Sigmoid colon (tissue), 7 donors: ENCODE results near the gene IFNAR1. TPM values are rescaled to one million over a fixed set of nuclear protein-coding genes. Genes with fewer than 3 reads are reported as not detected.

Experiments
- DNase-seq: peaks from one replicate; pipeline ENCODE4 v3.0.0-alpha.2; 2019
- H3K27ac ChIP-seq, 4 donors: fragments of 200-600 bp; sonication (generic); one replicate each; pipeline ENCODE4 v1.5.1; 2016 to 2019; ENCODE audit warnings: mild to moderate bottlenecking in 1 of 4
- H3K27me3 ChIP-seq, 3 donors: fragments of 200-600 bp; sonication (generic); one replicate each; pipeline ENCODE4 v1.5.1; 2019; ENCODE audit warnings: mild to moderate bottlenecking in 1 of 3
- H3K36me3 ChIP-seq, 4 donors: fragments of 200-600 bp; sonication (generic); one replicate each; pipeline ENCODE4 v1.5.1; 2016 to 2019
- H3K4me1 ChIP-seq, 4 donors: fragments of 200-600 bp; sonication (generic); one replicate each; pipeline ENCODE4 v1.5.1; 2017 to 2019
- H3K4me3 ChIP-seq, 4 donors: fragments of 200-600 bp; sonication (generic); one replicate each; pipeline ENCODE4 v1.5.1; 2017 to 2019; ENCODE audit warnings: mild to moderate bottlenecking in 2 of 4, moderate library complexity in 1 of 4
- H3K9me3 ChIP-seq, 4 donors: fragments of 200-600 bp in 3 of 4; sonication (generic) in 3 of 4; one replicate each; pipeline versions ENCODE4 v1.5.1 to v1.6.1; 2013 to 2019
- EP300 ChIP-seq, 4 donors: sonication (generic); formaldehyde crosslinking; IDR thresholded peaks; one replicate each; pipeline ENCODE4 v1.6.1; 2017; ENCODE audit warnings: antibody characterized with exemption in 4 of 4
- POLR2A ChIP-seq, 2 donors: fragments of 450-650 bp; IDR thresholded peaks; one replicate each; pipeline ENCODE4 v1.6.1; 2016; ENCODE audit warnings: antibody characterized with exemption in 2 of 2, mild to moderate bottlenecking in 2 of 2, moderate library complexity in 2 of 2
- POLR2AphosphoS5 ChIP-seq, 4 donors: sonication (generic); formaldehyde crosslinking; IDR thresholded peaks; one replicate each; pipeline ENCODE4 v1.6.1; 2017; ENCODE audit warnings: antibody characterized with exemption in 4 of 4
- WGBS, 2 donors: extraction: QIAGEN DNeasy Blood & Tissue Kit; methylation state at CpG; one replicate each; pipeline ENCODE4 v1.1.7; 2013; 5-methylcytosine and 5-hydroxymethylcytosine counted together
- intact Hi-C: fragments of 100-400 bp; cut with DNase I; formaldehyde crosslinking; loops from one replicate; pipeline ENCODE4 v1.15.1; 2023
- polyA plus RNA-seq, 3 donors: library from polyadenylated mRNA; stranded (reverse); fragments of 200-250 nt; gene quantifications; one replicate each; pipeline ENCODE4 v1.2.3, GENCODE V29; 2013
- total RNA-seq, 4 donors: library from RNA; depleted of rRNA; stranded (reverse); fragments of >200 nt; gene quantifications; one replicate each; pipeline ENCODE4 v1.1.0, GENCODE V29; 2016
- TF ChIP-seq, protein P1 (sequence below), 4 experiments: fragments of 450-650 bp in 3 of 4; fragments of 200-600 bp in 1 of 4; IDR thresholded peaks; one replicate each; pipeline ENCODE4 v1.5.1; 2016 to 2019; ENCODE audit warnings: antibody characterized with exemption in 4 of 4, mild to moderate bottlenecking in 3 of 4, moderate library complexity in 2 of 4
- donor health status: healthy with polysubstance abuse.
- donor health status: Bipolar disorder and iron deficiency.
- donor health status: healthy.

The IFNAR1 gene
- total and polyA plus RNA-seq, 7 donors: 6.6 to 32.6 (median 25.5) TPM

GRCh38 chr21:33397717-33398116 is 72.9 kb downstream of the IFNAR1 start:
- WGBS, 2 donors: 97% methylated on average over 3 of the region's 3 CpGs
- H3K27ac ChIP-seq: peak overlapping the region in 1 of 4 donors; percentile 51
- no peaks in the 10 kb centered on the region for H3K36me3 ChIP-seq
- H3K4me3 ChIP-seq: no peak overlapping the region
- intact Hi-C loops: no loop called here
- peaks cover 0 to 13% (median 9%) of the 10 kb centered on the region in 4 donors for H3K4me1 ChIP-seq
- H3K27me3 ChIP-seq: no peaks in the 10 kb centered on the region
- DNase-seq: no peak
- H3K9me3 ChIP-seq: no peaks in the 10 kb centered on the region
- TF ChIP-seq, protein P1, sequence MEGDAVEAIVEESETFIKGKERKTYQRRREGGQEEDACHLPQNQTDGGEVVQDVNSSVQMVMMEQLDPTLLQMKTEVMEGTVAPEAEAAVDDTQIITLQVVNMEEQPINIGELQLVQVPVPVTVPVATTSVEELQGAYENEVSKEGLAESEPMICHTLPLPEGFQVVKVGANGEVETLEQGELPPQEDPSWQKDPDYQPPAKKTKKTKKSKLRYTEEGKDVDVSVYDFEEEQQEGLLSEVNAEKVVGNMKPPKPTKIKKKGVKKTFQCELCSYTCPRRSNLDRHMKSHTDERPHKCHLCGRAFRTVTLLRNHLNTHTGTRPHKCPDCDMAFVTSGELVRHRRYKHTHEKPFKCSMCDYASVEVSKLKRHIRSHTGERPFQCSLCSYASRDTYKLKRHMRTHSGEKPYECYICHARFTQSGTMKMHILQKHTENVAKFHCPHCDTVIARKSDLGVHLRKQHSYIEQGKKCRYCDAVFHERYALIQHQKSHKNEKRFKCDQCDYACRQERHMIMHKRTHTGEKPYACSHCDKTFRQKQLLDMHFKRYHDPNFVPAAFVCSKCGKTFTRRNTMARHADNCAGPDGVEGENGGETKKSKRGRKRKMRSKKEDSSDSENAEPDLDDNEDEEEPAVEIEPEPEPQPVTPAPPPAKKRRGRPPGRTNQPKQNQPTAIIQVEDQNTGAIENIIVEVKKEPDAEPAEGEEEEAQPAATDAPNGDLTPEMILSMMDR (IDR thresholded peaks at IDR 0.05): no peak
- no peak for TF ChIP-seq EP300 (IDR thresholded peaks at IDR 0.05)
- no peak for TF ChIP-seq POLR2A (IDR thresholded peaks at IDR 0.05)
- TF ChIP-seq POLR2AphosphoS5 (IDR thresholded peaks at IDR 0.05): no peak

DNA sequence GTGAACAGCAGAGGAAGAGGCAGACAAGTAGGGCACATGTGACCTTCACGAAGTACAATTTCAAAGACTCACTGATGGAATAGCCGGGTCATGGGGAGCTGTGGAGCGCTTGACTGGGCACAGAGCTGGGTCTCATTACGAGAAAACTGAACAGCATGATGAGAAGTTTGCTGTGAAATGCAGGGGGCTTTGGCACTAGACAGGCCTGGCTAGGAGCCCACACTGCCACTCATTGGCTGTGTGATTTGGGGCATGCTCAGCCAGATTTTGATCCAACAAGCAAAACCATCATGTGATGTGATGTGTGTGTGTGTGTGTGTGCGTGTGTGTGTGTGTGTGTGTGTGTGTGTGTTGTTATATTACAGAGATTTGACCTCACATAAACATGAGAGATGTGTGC is 73.6 kb downstream of the IFNAR1 start:
- DNase-seq: no peak
- intact Hi-C loops: no loop called here
- no peaks in the 10 kb centered on the region for H3K9me3 ChIP-seq
- H3K4me1 ChIP-seq: peaks cover 0 to 13% (median 10%) of the 10 kb centered on the region in 4 donors
- WGBS, 2 donors: 86 to 92% methylated on average over 5 of the region's 5 CpGs
- H3K36me3 ChIP-seq: no peaks in the 10 kb centered on the region
- no peak overlapping the region for H3K4me3 ChIP-seq
- TF ChIP-seq, protein P1 (IDR thresholded peaks at IDR 0.05): no peak
- TF ChIP-seq EP300 (IDR thresholded peaks at IDR 0.05) (no peak), POLR2AphosphoS5 (IDR thresholded peaks at IDR 0.05) (no peak), POLR2A (IDR thresholded peaks at IDR 0.05) (no peak)
- no peak overlapping the region for H3K27ac ChIP-seq
- H3K27me3 ChIP-seq: no peaks in the 10 kb centered on the region

DNA sequence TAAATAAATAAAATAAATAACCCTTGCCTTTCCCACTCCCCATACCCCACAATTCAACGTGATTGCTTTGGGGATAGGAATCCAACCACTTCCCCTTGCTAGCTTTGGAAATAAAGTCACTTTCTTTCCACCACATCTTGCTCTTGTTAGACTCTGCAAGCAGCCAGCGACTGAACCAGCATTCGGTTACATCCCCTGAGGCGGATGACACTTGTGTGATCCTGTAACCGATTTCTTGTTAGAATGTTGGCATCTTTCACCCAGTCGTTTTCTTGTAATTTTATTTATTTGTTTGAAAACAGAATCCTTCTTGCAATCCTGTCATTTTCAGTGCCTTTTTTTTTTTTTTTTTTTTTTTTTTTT is 76.8 kb downstream of the IFNAR1 start:
- no peak for DNase-seq
- TF ChIP-seq POLR2A (IDR thresholded peaks at IDR 0.05) (no peak), POLR2AphosphoS5 (IDR thresholded peaks at IDR 0.05) (no peak), EP300 (IDR thresholded peaks at IDR 0.05) (no peak)
- TF ChIP-seq, protein P1 (IDR thresholded peaks at IDR 0.05): no peak
- Histone ChIP-seq H3K27ac (peak overlapping the region in 3 of 4 donors; percentile 84 to 94 (median 92)), H3K27me3 (no peaks in the 10 kb centered on the region), H3K4me1 (peaks cover 0 to 30% (median 27%) of the 10 kb centered on the region in 4 donors), H3K4me3 (no peak overlapping the region), H3K36me3 (no peaks in the 10 kb centered on the region), H3K9me3 (no peaks in the 10 kb centered on the region)
- intact Hi-C loops: loop anchor here (5.0 kb wide), 2 partner anchors 36 to 629 kb away; partner anchors contain the start of gene PAXBP1
- WGBS, 2 donors: 83 to 88% methylated on average over 6 of the region's 6 CpGs

DNA sequence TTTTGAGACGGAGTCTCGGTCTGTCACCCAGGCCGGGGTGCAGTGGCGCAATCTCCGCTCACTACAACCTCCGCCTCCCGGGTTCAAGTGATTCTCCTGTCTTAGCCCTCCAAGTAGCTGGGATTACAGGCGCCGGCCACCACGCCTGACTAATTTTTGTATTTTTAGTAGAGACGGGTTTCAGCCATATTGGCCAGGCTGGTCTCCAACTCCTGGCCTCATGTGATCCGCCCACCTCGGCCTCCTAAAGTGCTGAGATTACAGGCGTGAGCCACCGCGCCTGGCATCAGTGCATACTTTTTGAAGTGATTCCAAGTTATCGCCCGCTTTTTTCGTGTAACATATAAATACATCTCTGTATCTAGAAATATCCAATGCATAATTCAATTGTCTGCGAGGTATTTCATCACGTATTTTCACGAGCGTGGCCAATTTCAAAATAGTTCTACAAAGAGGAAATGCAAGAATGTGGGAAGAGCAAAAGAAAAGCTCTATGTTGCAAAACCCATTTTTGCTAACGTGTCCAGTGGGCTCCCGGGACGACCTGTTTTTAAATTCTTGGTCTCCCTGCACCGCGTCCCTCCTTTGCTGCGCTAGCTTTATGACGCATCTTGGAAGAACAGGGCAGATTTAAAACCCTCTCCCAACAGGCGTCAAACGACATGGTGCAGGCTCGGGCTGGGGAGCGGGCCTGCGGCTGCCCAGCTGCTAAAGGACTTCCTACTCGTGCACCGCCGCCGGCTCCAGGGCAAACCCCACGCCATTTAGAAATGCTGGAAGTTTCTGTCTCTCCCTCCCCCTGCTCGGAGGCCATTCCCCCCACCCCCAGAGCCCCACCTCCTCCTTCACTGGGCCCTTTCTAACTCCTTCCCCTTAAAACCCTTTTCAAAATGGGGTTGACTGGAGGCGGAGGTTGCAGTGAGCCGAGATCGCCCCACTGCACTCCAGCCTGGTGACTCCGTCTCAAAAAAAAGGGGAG is 77.5 kb downstream of the IFNAR1 start:
- 55 to 72% methylated on average over 45 of the region's 45 CpGs for WGBS, 2 donors
- H3K36me3 ChIP-seq: no peaks in the 10 kb centered on the region
- DNase-seq: peak; percentile 89
- H3K9me3 ChIP-seq: no peaks in the 10 kb centered on the region
- TF ChIP-seq POLR2A (IDR thresholded peaks at IDR 0.05) (peak; percentile 13), EP300 (IDR thresholded peaks at IDR 0.05) (no peak), POLR2AphosphoS5 (IDR thresholded peaks at IDR 0.05) (peak; percentile 62 to 86 (median 75))
- TF ChIP-seq, protein P1 (IDR thresholded peaks at IDR 0.05): no peak
- intact Hi-C loops: loop anchor here (5.0 kb wide), 2 partner anchors 35 to 630 kb away; partner anchors contain the start of gene PAXBP1
- peak overlapping the region; percentile 84 to 94 (median 90) for H3K27ac ChIP-seq
- H3K4me3 ChIP-seq: peak overlapping the region; percentile 61 to 85 (median 78)
- no peaks in the 10 kb centered on the region for H3K27me3 ChIP-seq
- H3K4me1 ChIP-seq: peaks cover 0 to 36% (median 29%) of the 10 kb centered on the region in 4 donors
